Activated T-helper 1 cell treated with anti-CD3 and anti-CD28 coated beads, Interleukin-2, amount 50 U/mL, for 16 hours (primary cell): ENCODE measurements around the gene ROBO1.

Source experiments
- DNase-seq, 2 donors: peaks; one replicate each; pipeline ENCODE4 v3.0.0-alpha.2; 2020; ENCODE audit warnings: low read depth in 1 of 2, low spot score in 1 of 2

Gene ROBO1

GRCh38 chr3:78992400-78992799 is 775.4 kb downstream of the ROBO1 start:
- no peak for DNase-seq

- DNase-seq, result no peak
These were observed 776.1 kb downstream of the ROBO1 start for GRCh38 chr3:78991656-78992055.

- no peak for DNase-seq
These were observed 777.6 kb downstream of the ROBO1 start for GRCh38 chr3:78990156-78990555.

- DNase-seq, result no peak
These were observed 779.5 kb downstream of the ROBO1 start for GRCh38 chr3:78988324-78988723.

- no peak for DNase-seq
These were observed 781.2 kb downstream of the ROBO1 start for GRCh38 chr3:78986416-78987101.

GRCh38 chr3:78985981-78986380 is 781.8 kb downstream of the ROBO1 start:
- DNase-seq, result no peak

- DNase-seq, result no peak
These were observed 788.8 kb downstream of the ROBO1 start for GRCh38 chr3:78979028-78979427.

GRCh38 chr3:78978037-78978436 is 789.8 kb downstream of the ROBO1 start:
- DNase-seq, result no peak

- no peak for DNase-seq
These were observed 790.7 kb downstream of the ROBO1 start for GRCh38 chr3:78977073-78977472.

- no peak for DNase-seq
These were observed 791.6 kb downstream of the ROBO1 start for GRCh38 chr3:78976200-78976599.

GRCh38 chr3:78974181-78974790 is 793.5 kb downstream of the ROBO1 start:
- DNase-seq, result no peak

- no peak for DNase-seq
These were observed 795.0 kb downstream of the ROBO1 start for GRCh38 chr3:78972617-78973301.

- DNase-seq, result no peak
These were observed 797.1 kb downstream of the ROBO1 start for GRCh38 chr3:78970656-78971055.

- DNase-seq, result no peak
These were observed 798.3 kb downstream of the ROBO1 start for GRCh38 chr3:78969483-78969882.

- no peak for DNase-seq
These were observed 800.7 kb downstream of the ROBO1 start for GRCh38 chr3:78967061-78967460.

GRCh38 chr3:78963771-78964170 is 804.0 kb downstream of the ROBO1 start:
- no peak for DNase-seq

GRCh38 chr3:78957456-78957855 is 810.3 kb downstream of the ROBO1 start:
- DNase-seq, result no peak

- DNase-seq, result no peak
These were observed 816.4 kb downstream of the ROBO1 start for GRCh38 chr3:78951342-78951945.

GRCh38 chr3:78941587-78941986 is 826.2 kb downstream of the ROBO1 start:
- no peak for DNase-seq

GRCh38 chr3:78940626-78941025 is 827.2 kb downstream of the ROBO1 start:
- DNase-seq, result no peak

GRCh38 chr3:78940128-78940527 is 827.7 kb downstream of the ROBO1 start:
- no peak for DNase-seq

- no peak for DNase-seq
These were observed 830.3 kb downstream of the ROBO1 start for GRCh38 chr3:78937475-78937874.
